Activated CD8-positive, alpha-beta memory T cell treated with anti-CD3 and anti-CD28 coated beads, Interleukin-2, amount 50 U/mL, for 4 hours (primary cell): Measurements from ENCODE around the gene THUMPD3.

Experiments
- DNase-seq: peaks from one replicate; pipeline ENCODE4 v3.0.0-alpha.2; 2020

The THUMPD3 gene

DNA sequence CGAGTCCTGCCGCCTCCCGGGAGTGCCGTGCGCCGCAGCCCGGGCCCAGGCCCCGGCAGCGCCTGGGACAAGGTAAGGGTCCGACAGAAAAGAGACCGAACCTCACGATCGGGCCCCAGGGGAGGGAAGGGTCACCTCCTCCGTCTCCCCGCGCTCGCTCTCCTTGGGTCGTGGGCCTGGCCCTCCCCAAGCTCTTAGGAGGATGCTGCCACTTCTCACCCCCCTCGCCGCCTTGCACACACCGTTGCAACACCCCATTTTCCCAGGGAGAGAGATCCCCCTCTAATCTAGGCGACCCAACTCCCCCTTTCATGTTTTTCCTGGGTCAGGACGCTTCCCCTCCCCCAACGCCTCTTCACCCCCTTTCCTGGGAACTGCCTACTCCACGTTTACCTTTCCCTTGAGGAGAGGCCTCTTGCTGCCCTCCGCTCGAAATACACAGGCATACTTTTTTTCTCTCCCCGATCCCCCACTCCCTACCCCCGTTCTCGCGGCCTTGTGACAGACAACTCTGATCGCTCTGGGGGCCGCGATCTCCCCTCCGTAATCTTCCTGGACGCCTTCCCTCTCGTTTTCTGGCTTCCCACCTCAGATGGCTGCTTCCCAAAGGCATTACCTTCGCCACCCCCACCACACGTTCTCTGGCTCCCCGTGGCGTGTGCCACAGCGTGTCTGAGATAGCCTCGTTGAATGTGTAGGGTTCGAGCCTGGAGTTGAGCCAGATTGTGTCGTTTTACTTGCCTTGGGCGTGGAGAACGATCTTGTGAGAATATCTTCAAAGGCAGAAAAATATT, 35.2 kb downstream of the THUMPD3 start:
- peak; percentile 24 for DNase-seq

DNA sequence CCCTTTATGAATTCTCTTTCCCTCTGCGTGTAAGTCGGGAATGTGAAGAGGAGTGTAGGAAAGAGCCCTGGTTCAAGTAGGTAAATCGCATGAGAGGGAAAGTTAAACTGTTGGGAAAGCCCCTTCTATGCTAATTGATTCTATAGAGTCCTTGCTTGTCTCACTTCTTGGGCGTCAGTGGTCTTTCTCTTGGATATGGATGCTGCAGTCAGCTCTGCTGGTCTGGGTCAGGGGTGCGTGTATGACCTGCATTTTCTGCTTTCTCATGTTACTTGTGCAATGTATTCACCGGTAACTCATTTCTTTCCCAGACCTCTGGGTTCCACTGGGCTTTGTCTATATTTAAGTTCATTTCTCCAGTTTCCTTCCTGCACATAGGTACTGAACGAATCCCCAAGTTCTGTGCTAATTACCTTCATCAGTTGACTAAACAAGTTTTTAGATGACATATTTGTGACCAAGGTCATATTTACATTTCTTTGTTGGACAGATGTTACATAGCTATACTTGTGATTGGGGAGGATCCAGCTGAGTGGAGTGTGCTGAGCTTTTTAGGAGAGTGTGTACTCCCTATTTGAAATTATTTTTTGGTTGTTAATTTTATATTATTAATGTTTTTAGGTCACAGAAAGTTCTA, 36.0 kb downstream of the THUMPD3 start:
- no peak for DNase-seq

DNA sequence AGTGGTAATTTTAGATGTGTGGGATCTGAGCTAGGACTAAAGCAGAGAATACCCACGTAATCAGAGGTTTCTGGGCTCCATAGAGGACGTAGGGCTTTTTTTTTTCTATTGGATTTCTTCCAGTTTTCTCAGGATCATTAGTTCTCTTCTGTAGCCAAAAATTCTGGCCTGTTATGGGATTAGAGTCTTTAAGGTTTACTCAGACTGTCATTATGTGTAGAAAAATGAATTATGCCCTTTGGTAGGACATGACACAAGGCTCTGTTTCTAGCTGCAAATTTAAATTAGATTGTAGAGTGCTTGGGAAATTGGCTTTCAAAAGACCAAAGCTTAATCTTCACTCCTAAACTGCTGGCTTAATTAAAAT, 36.5 kb downstream of the THUMPD3 start:
- no peak for DNase-seq

- no peak for DNase-seq
Measured at GRCh38 chr3:9399746-9400145, 36.9 kb downstream of the THUMPD3 start.

GRCh38 chr3:9400616-9401015, 37.8 kb downstream of the THUMPD3 start:
- no peak for DNase-seq

GRCh38 chr3:9401986-9402385, 39.1 kb downstream of the THUMPD3 start:
- DNase-seq, result no peak

GRCh38 chr3:9402410-9403228, 39.8 kb downstream of the THUMPD3 start:
- no peak for DNase-seq

DNA sequence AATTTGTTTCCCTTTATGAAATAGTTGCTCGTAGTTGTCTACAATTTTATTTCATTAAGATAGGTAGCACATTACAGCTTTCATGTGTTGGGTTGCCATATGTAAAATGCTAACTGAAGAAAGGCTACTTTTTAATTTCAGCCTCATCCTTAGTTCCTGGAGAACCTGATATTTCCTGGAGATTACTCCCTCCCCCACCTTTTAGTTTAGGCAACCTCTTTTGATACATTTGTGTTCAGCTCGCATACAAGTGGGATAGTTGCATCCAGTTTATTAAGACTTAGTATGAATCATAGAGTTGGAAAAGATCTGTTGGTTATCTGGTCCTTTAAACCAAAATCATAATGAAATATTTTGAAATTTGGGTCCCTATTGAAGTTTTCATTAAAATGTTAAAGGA, 40.6 kb downstream of the THUMPD3 start:
- no peak for DNase-seq

DNA sequence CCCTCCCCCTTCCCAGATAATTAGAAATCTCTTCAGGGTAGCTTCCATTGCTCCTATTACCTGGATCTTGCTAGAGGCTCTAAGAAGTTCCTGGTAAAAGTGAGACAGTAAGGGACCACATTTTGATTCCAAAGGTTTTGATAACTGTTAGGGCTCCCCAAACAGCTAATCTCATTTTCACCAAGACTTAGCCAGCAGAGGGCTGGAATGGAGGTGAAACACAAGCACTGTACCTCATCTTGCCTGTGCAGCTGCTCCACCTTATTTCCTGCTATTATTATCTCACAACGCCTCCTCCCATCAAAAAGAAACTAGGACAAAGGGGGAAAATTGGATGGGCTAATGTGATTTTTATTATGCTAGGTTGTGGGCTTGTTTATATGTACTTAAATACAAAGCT, 41.8 kb downstream of the THUMPD3 start:
- no peak for DNase-seq

DNA sequence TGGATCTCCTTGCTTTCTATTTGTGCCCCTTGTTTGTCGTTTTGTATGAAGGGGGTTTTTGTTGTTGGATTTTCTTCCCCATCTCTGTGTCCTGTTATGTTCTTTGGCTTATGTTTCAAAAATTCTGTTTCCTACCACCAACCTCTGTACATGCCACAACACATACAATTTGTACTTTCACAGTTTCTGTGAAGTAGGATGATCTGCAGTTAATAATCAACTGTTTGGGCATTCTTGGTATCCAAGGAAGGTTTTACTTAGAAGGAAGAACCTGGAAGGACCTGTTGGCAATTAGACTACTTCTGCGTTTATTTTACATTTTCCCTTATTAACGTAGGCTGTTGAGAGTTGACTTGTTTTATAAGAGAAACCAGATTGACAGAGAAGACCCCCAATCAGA, 42.9 kb downstream of the THUMPD3 start:
- DNase-seq, result no peak

- DNase-seq, result no peak
Measured at GRCh38 chr3:9406856-9407626, 44.2 kb downstream of the THUMPD3 start.

DNA sequence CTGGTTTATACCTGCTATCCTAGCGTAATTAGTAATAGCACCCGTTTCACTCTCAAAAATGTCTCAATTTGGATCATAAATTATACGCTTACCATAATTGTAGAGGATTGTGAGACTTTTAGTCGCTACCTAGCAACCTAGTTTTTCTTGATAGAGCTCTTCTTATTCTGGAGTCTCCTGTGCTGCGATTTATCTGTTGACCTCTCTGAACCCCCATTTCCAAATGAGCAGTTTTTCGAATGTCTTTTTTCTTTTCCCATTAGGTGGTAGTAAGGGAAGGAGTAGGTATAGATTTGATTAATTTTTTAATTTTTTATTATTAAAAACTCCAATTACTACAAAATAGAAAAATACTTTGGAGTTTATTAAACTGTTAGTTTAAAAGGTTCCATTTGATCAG, 45.2 kb downstream of the THUMPD3 start:
- DNase-seq, result no peak

DNA sequence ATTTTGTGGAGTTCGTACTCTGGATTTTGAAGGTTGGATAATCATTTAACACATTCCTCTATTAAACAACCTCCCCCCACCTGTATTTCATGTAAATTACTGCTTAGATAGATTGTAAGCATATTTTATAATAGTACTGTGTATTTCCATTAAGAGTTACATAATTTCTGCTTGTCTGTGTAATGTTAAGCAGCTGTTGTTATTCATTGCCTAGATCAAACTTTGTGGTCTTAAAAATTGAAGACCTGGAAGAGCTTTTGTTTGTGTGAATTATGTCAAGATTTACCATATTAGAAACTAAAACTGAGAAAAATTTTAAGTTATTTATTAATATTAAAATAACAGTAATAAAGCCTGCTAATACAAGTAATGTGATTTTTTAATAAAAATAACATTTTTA, 45.7 kb downstream of the THUMPD3 start:
- no peak for DNase-seq

DNA sequence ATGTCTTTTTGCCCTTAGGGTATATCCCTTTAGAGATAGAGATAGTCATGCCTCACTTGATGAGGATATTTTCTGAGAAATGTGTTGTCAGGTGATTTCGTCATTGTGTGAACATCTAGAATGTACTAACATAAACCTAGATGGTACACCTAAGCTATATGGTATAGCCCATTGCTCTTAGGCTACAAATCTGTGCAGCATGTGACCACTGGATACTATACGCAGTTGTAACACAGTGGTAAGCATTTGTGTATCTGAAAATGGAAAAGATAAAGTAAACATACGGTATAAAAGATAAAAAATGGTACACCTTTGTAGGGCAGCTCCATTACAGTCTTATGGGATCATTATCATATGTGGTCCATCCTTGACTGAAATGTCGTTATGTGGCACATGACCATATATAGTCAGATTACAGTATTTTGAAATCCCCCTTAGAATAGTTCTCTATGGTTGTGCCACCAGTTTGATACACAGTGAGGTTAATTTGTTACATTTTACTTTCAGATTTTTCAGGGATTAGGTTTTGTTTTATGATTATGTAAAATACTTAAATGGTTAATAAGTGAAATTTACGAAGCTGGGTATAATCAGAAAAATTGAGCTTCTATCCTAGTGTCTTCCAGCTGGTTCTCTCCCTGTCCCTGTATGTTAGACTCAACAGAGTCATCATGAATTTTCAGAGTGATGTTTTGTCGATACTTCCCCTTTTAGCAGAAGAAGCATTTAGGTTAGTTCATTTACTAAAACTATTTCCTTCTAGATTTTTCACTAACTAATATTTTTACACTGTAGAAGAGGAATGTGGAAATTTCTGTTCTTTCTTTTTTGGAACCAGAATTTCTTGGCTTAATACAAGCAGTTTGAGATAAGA, 47.4 kb downstream of the THUMPD3 start:
- no peak for DNase-seq

DNA sequence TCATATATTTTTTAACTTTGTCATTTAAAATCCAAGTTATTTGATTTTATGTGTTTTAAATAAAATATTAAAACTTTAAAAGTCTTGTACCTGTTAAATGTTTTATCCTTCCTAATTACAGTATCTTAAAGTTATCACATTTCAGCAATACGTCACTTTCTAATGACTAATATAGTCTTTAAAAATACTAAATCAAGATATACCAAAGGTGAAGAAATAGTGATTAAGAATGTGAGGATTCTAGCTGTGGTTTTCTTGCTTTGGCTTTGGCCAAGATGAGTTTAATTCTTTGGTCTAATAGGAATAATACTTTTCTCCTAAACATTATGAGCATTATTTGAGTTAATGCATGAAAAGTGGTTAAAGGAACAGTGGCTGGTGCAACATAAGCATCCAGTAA, 48.4 kb downstream of the THUMPD3 start:
- DNase-seq, result no peak

- no peak for DNase-seq
Measured at GRCh38 chr3:9412293-9412692, 49.4 kb downstream of the THUMPD3 start.

DNA sequence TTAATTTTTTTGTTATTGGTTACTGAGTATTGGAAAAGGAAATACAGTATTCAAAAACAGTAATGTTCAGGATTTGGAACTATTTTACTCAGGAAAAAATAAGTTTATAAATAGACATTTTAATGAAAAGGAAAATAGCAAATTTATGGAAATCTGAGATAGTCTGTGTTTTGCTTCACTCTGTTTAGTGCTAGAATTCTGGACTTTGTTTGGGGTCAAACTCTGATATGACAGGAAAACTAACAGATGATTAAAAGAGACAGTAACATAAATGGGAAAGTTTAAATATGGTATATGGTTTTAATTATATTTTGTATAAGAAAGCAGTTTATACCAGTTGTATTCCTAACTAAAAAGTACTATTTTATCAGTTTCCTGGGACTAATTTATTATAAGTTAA, 52.0 kb downstream of the THUMPD3 start:
- no peak for DNase-seq

GRCh38 chr3:9415485-9416138, 52.8 kb downstream of the THUMPD3 start:
- DNase-seq, result no peak

DNA sequence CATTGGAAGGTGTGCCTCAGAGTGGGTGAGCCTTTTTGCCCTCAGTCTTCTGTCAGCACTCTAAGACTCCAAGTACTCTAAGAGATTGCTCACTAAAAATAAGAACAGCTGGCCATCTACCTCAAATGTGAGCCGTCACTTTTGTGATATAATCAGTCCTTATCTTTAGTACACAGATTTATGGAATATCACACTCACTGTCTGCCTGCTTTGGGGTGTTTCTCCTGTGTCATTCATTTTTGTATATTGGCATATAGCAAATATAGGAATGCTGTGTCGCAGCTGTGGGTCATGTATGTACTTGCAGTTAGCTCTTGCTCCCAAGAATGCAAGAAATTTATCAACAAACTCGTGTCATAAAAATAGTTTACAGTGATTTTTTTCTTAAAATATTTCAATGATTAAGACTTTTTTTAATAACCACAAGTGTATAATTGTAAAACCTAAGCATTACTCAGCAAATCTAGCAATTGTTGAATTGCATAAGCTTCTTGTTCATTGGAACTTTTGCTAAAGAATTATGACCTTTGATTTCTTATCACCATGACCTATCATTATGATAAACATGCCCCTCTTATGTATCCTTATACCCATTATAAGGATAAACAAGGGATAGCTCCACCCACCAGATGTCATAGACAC, 53.4 kb downstream of the THUMPD3 start:
- DNase-seq, result no peak

DNA sequence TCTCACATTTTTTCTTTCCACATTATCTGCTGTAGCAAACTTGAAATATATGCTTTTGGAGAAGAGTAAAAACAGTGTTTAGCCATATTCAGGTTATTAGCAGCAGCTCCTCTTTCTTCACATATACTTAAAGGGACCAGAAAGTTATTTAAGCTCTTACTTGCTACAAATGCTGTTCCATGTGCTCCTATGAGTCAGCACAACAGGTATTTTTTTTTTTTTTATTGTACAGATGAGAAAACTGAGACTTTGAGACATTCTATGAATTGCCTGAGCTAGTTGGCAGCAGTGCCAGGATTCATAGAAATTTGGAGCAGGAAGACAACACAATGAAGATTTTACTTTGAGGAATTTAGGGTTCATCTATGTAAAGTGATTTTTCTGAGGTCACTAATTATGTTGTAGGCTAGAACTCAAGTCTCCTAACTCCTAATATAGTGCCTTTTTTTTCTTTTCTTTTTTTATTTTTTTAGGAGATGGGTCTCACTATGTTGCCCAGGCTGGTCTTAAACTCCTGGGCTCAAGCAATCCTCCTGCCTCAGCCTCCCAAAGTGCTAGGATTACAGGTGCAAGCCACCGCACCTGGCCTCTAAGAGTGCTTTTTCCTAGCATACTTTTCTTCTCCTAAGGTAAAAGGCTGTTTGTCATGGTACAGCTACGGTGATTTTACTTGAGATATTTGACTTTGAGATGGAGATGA, 58.1 kb downstream of the THUMPD3 start:
- no peak for DNase-seq
